CD4-positive, alpha-beta T cell (primary cell): ENCODE data around the gene AKAP8L. TPM values are rescaled to one million over a fixed set of nuclear protein-coding genes. Genes with fewer than 3 reads are reported as not detected.
"Not testable (repeated sequence)": the region's sequence is repeated elsewhere in the genome, so short reads cannot be mapped to it uniquely, and the experiment has no call there.

Experiments
- ATAC-seq: fragments of 200-7000 bp; cut with Tn5 transposase; one replicate; pipeline ENCODE4 v1.10.0; 2022; ENCODE audit warnings: mild to moderate bottlenecking; ENCODE audit not compliant: poor library complexity
- CTCF ChIA-PET: fragments of 350-600 bp; sonication (Branson Sonifier 250); formaldehyde crosslinking; loops from one replicate; lab custom pipeline; 2021; ENCODE audit warnings: antibody characterized with exemption, inconsistent platforms; lab: Charles Lee
- POLR2A ChIA-PET: fragments of 350-600 bp; sonication (Branson Sonifier 250); formaldehyde crosslinking; loops from one replicate; lab custom pipeline; 2021; ENCODE audit warnings: antibody characterized with exemption, inconsistent platforms; lab: Charles Lee
- DNase-seq, 14 experiments: peaks; one replicate each; pipeline ENCODE4 v3.0.0-alpha.2; 2013 to 2020; ENCODE audit warnings: mixed read lengths in 2 of 14
- H3K27ac ChIP-seq, 2 donors: one replicate each; pipeline versions ENCODE4 v1.5.1 to v1.7.0; 2013; ENCODE audit warnings: low read length in 2 of 2, low read depth in 1 of 2, mild to moderate bottlenecking in 1 of 2
- H3K27me3 ChIP-seq, 2 experiments: 1 replicate in 1 of 2; 2 replicates in 1 of 2; pipeline versions ENCODE4 v1.6.1 to v1.7.0; 2013; ENCODE audit warnings: low read length in 2 of 2, control low read depth in 1 of 2, mild to moderate bottlenecking in 1 of 2, moderate library complexity in 1 of 2; ENCODE audit not compliant: insufficient read depth in 2 of 2, control insufficient read depth in 1 of 2
- H3K36me3 ChIP-seq: one replicate; pipeline ENCODE4 v1.6.1; 2013; ENCODE audit warnings: low read length, control low read depth; ENCODE audit not compliant: insufficient read depth
- H3K4me1 ChIP-seq: one replicate; pipeline ENCODE4 v1.6.1; 2013; ENCODE audit warnings: low read length, control low read depth; ENCODE audit not compliant: insufficient read depth
- H3K4me3 ChIP-seq: one replicate; pipeline ENCODE4 v1.5.1; 2013; ENCODE audit warnings: mild to moderate bottlenecking, low read length, moderate library complexity
- H3K9me3 ChIP-seq, 2 experiments: 1 replicate in 1 of 2; 2 replicates in 1 of 2; pipeline versions ENCODE4 v1.6.1 to v1.7.0; 2013; ENCODE audit warnings: low read length in 2 of 2, mild to moderate bottlenecking in 2 of 2, control low read depth in 1 of 2, moderate library complexity in 1 of 2; ENCODE audit not compliant: control insufficient read depth in 1 of 2, insufficient read depth in 1 of 2
- H3K27ac Mint-ChIP-seq: one replicate; pipeline ENCODE4 v1.8.0; 2020; ENCODE audit warnings: mixed read lengths
- H3K27me3 Mint-ChIP-seq: one replicate; pipeline ENCODE4 v1.8.0; 2021; ENCODE audit warnings: mixed read lengths
- H3K36me3 Mint-ChIP-seq: one replicate; pipeline ENCODE4 v1.8.0; 2021; ENCODE audit warnings: low read depth, mixed read lengths
- H3K4me1 Mint-ChIP-seq: one replicate; pipeline ENCODE4 v1.8.0; 2021; ENCODE audit warnings: low read depth, mixed read lengths
- H3K4me3 Mint-ChIP-seq: one replicate; pipeline ENCODE4 v1.8.0; 2020; ENCODE audit warnings: mild to moderate bottlenecking, mixed read lengths
- H3K9me3 Mint-ChIP-seq: one replicate; pipeline ENCODE4 v1.8.0; 2020; ENCODE audit warnings: mixed read lengths
- intact Hi-C, 2 experiments: fragments of 100-400 bp; cut with DNase I in 1 of 2; cut with micrococcal nuclease in 1 of 2; formaldehyde crosslinking; loops; one replicate each; pipeline versions ENCODE4 v1.15.1 to v1.9.0; 2023 to 2025; cut with DNase I, micrococcal nuclease
- total RNA-seq, 174 experiments: library from RNA in 2 of 174; stranded (reverse) in 2 of 174; gene quantifications; one replicate each; pipeline ENCODE4 v1.2.3 and lab custom pipeline; 2021 to 2026
- TF ChIP-seq, protein P1 (sequence below): fragments of 200-600 bp; IDR thresholded peaks from one replicate; pipeline ENCODE4 v1.8.0; 2022; ENCODE audit warnings: antibody characterized with exemption, mild to moderate bottlenecking

AKAP8L gene
- total RNA-seq, 2 experiments from 2014 or later, result 157 to 162 TPM

DNA sequence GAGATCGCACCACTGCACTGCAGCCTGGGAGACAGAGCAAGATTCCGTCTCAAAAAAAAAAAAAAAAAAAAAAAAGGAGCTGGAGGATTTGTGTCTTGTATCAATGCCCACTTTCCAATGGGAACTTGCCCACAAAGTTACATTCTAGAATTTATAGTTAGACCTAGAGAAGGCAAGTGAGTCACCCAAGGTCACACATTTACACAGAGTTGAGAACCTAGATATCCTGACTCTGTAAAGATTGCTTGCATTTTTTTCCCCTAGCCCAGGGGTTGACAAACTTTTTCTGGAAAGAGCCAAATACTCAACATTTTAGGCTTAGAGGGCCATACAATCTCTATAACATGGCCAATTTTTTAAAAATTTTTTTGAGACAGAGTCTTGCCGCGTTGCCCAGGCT, 78.7 kb downstream of the AKAP8L start:
- ATAC-seq (no peak), DNase-seq (no peak)
- Mint-ChIP-seq H3K4me1 (no peaks in the 10 kb centered on the region), H3K27me3 (no peaks in the 10 kb centered on the region), H3K36me3 (peaks cover 11% of the 10 kb centered on the region), H3K27ac (no peak overlapping the region), H3K9me3 (no peaks in the 10 kb centered on the region), H3K4me3 (no peak overlapping the region)
- Histone ChIP-seq H3K9me3 (no peaks in the 10 kb centered on the region), H3K4me1 (no peaks in the 10 kb centered on the region), H3K4me3 (no peak overlapping the region), H3K27ac (no peak overlapping the region), H3K27me3 (no peaks in the 10 kb centered on the region), H3K36me3 (peaks cover 5% of the 10 kb centered on the region)
- CTCF ChIA-PET, result interaction anchor here (0.6 kb wide), 1 partner anchor 37 kb away, joined by 3 read pairs; no protein-coding TSS in a partner anchor
- TF ChIP-seq, protein P1, sequence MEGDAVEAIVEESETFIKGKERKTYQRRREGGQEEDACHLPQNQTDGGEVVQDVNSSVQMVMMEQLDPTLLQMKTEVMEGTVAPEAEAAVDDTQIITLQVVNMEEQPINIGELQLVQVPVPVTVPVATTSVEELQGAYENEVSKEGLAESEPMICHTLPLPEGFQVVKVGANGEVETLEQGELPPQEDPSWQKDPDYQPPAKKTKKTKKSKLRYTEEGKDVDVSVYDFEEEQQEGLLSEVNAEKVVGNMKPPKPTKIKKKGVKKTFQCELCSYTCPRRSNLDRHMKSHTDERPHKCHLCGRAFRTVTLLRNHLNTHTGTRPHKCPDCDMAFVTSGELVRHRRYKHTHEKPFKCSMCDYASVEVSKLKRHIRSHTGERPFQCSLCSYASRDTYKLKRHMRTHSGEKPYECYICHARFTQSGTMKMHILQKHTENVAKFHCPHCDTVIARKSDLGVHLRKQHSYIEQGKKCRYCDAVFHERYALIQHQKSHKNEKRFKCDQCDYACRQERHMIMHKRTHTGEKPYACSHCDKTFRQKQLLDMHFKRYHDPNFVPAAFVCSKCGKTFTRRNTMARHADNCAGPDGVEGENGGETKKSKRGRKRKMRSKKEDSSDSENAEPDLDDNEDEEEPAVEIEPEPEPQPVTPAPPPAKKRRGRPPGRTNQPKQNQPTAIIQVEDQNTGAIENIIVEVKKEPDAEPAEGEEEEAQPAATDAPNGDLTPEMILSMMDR, result no peak
- POLR2A ChIA-PET, result interaction anchor here (1.7 kb wide), 1 partner anchor 39 kb away, joined by 4 read pairs; the partner anchor contains the start of gene AKAP8
- intact Hi-C loops, result no loop called here

DNA sequence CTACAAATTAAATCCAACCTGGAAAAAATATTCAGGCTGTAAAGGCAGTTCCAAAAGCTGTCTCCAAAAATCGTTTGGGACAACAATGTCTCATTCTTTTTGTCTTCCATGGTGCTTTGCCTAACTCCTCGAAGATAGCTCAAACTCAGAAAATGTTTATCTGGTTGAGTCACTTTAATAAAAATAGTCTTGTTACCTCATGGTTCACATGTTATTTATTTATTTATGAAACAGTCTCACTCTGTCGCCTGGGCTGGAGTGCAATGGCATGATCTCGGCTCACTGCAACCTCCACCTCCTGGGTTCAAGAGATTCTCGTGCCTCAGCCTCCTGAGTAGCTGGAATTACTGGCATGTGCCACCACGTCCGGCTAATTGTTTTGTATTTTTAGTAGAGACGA, 81.6 kb downstream of the AKAP8L start:
- ATAC-seq (no peak), DNase-seq (no peak)
- Mint-ChIP-seq H3K36me3 (peaks cover 4% of the 10 kb centered on the region), H3K9me3 (no peaks in the 10 kb centered on the region), H3K27ac (no peak overlapping the region), H3K4me3 (no peak overlapping the region), H3K27me3 (no peaks in the 10 kb centered on the region), H3K4me1 (peaks cover 9% of the 10 kb centered on the region)
- ChIA-PET POLR2A (no interaction called here), CTCF (no interaction called here)
- Histone ChIP-seq H3K9me3 (no peaks in the 10 kb centered on the region), H3K4me3 (no peak overlapping the region), H3K4me1 (peaks cover 14% of the 10 kb centered on the region), H3K36me3 (peaks cover 2% of the 10 kb centered on the region), H3K27me3 (no peaks in the 10 kb centered on the region), H3K27ac (no peak overlapping the region)
- intact Hi-C loops, result loop anchor here in 1 of 2 experiments (1.0 kb wide), 1 partner anchor 33 kb away; no protein-coding TSS in a partner anchor
- TF ChIP-seq, protein P1, result no peak

DNA sequence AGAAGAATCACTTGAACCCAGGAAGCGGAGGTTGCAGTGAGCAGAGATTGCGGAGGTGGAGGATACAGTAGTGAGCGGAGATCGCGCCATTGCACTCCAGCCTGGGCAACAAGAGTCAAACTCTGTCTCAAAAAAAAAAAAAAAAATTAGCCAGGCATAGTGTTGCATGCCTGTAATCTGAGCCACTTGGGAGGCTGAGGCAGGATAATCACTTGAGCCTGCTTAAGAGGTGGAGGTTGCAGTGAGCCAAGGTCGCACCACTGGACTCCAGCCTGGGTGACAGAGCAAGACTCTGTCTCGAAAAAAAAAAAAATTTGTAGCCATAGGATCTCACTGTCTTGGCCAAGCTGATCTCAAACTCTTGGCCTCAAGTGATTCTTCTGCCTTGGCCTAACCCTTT, 82.8 kb downstream of the AKAP8L start:
- H3K4me3 ChIP-seq, H3K27me3 Mint-ChIP-seq, H3K27ac ChIP-seq, H3K36me3 ChIP-seq, H3K9me3 Mint-ChIP-seq, POLR2A ChIA-PET, CTCF ChIA-PET, H3K9me3 ChIP-seq, H3K27ac Mint-ChIP-seq, intact Hi-C loops, H3K27me3 ChIP-seq, H3K36me3 Mint-ChIP-seq, ATAC-seq, DNase-seq: not testable (repeated sequence)
- Mint-ChIP-seq H3K4me3 (peak overlapping the region; percentile 25), H3K4me1 (peaks cover 12% of the 10 kb centered on the region)
- peaks cover 16% of the 10 kb centered on the region for H3K4me1 ChIP-seq
